SK-N-SH treated with all-trans-retinoic acid at 6 μM for 48 hours (cell line): ENCODE data around the gene URM1.

Source experiments
- ESRRG ChIP-seq: fragments of 250-450 bp; sonication (Bioruptor Pico); IDR thresholded peaks from 2 replicates; pipeline ENCODE4 v1.6.1; 2021; ENCODE audit warnings: mild to moderate bottlenecking
- ISL1 ChIP-seq: fragments of 250-450 bp; sonication (Bioruptor Pico); IDR thresholded peaks from 2 replicates; pipeline ENCODE4 v2.1.2; 2022; ENCODE audit warnings: mild to moderate bottlenecking, moderate library complexity
- OSR1 ChIP-seq: fragments of 250-450 bp; sonication (Bioruptor Pico); IDR thresholded peaks from 2 replicates; pipeline ENCODE4 v1.8.0; 2022; ENCODE audit warnings: moderate library complexity, mild to moderate bottlenecking, inconsistent platforms
- PPARA ChIP-seq: fragments of 250-450 bp; sonication (Bioruptor Pico); IDR thresholded peaks from 2 replicates; pipeline ENCODE4 v1.5.0; 2020; ENCODE audit warnings: mild to moderate bottlenecking, borderline replicate concordance
- ZFP3 ChIP-seq: fragments of 250-450 bp; sonication (Bioruptor Pico); IDR thresholded peaks from 2 replicates; pipeline ENCODE4 v1.5.0; 2020; ENCODE audit warnings: mild to moderate bottlenecking, moderate library complexity
- ZFP30 ChIP-seq: fragments of 450-650 bp; formaldehyde crosslinking; IDR thresholded peaks from 2 replicates; pipeline ENCODE4 v1.5.0; 2022; ENCODE audit warnings: mild to moderate bottlenecking, moderate library complexity
- ZNF565 ChIP-seq: fragments of 450-650 bp; formaldehyde crosslinking; conservative IDR thresholded peaks from 2 replicates; pipeline ENCODE4 v1.5.0; 2020; ENCODE audit warnings: low read depth, mild to moderate bottlenecking, moderate library complexity
- ZNF70 ChIP-seq: fragments of 450-650 bp; formaldehyde crosslinking; IDR thresholded peaks from 2 replicates; pipeline ENCODE4 v1.5.0; 2020; ENCODE audit warnings: mild to moderate bottlenecking, moderate library complexity
- ZNF8 ChIP-seq: fragments of 450-650 bp; formaldehyde crosslinking; IDR thresholded peaks from 2 replicates; pipeline ENCODE4 v1.5.0; 2020; ENCODE audit warnings: mild to moderate bottlenecking, moderate library complexity

- TF ChIP-seq ISL1 (CRISPR knock-in tag) (no peak), ZFP30 (CRISPR knock-in tag) (no peak), ESRRG (CRISPR knock-in tag) (no peak), OSR1 (CRISPR knock-in tag) (no peak), ZFP3 (CRISPR knock-in tag) (no peak), ZNF565 (CRISPR knock-in tag) (no peak), PPARA (CRISPR knock-in tag) (no peak), ZNF70 (CRISPR knock-in tag) (no peak), ZNF8 (no peak)
These were observed 9.7 kb upstream of the URM1 start for GRCh38 chr9:128361296-128361985.
